K562 (cell line): ENCODE measurements around the gene SGTB. TPM values are rescaled to one million over a fixed set of nuclear protein-coding genes. Genes with fewer than 3 reads are reported as not detected.

ENCODE experiments used
- ARID2 ChIP-seq: fragments of 450-650 bp; IDR thresholded peaks from 2 replicates; pipeline ENCODE4 v1.6.1; 2017; ENCODE audit warnings: antibody characterized with exemption, mild to moderate bottlenecking
- HNRNPH1 ChIP-seq: fragments of 200-400 bp; formaldehyde crosslinking; optimal IDR thresholded peaks from 2 replicates; pipeline ENCODE3; 2017; ENCODE audit warnings: low read depth, mild to moderate bottlenecking, low read length, moderate library complexity
- JUND ChIP-seq, 2 experiments: IDR thresholded peaks; 2 replicates in 1 of 2; 3 replicates in 1 of 2; pipeline ENCODE4 v1.6.1; 2011; ENCODE audit warnings: borderline replicate concordance in 2 of 2, low read depth in 2 of 2, low read length in 2 of 2, improper control_type of control experiment in 1 of 2, missing biosample characterization in 1 of 2, missing genetic modification characterization in 1 of 2, missing genetic modification reagents in 1 of 2
- KHSRP ChIP-seq: fragments of 450-650 bp; IDR thresholded peaks from 2 replicates; pipeline ENCODE4 v1.6.1; 2017
- MBD2 ChIP-seq: sonication (generic); IDR thresholded peaks from 2 replicates; pipeline ENCODE4 v1.6.1; 2016; ENCODE audit warnings: low read depth, borderline replicate concordance
- SOX6 ChIP-seq: fragments of 450-650 bp; IDR thresholded peaks from 2 replicates; pipeline ENCODE4 v1.6.1; 2014; ENCODE audit warnings: mild to moderate bottlenecking
- TAF9B ChIP-seq: fragments of 450-650 bp; IDR thresholded peaks from 2 replicates; pipeline ENCODE4 v1.6.1; 2018; ENCODE audit warnings: mild to moderate bottlenecking; ENCODE audit not compliant: partially characterized antibody
- ZNF140 ChIP-seq: fragments of 250-450 bp; sonication (Bioruptor Pico); IDR thresholded peaks from 2 replicates; pipeline ENCODE4 v1.8.0; 2021; ENCODE audit warnings: moderate library complexity, mild to moderate bottlenecking, inconsistent platforms
- ZNF584 ChIP-seq: fragments of 200-800 bp; sonication (Bioruptor generic); IDR thresholded peaks from 2 replicates; pipeline ENCODE4 v1.6.1; 2016; ENCODE audit warnings: low read depth, mild to moderate bottlenecking, missing genetic modification characterization, missing compliant biosample characterization
- polyA plus RNA-seq, 8 experiments: library from polyadenylated mRNA; depleted of rRNA in 4 of 8; stranded (reverse) in 5 of 8; unstranded in 3 of 8; fragments of >200 nt; fragmentation: Nextera tagmentation in 2 of 8; fragmentation: Illumina TruSeq in 1 of 8; extraction: Ambion mirVana in 2 of 8; extraction: Trizol in 1 of 8; gene quantifications; 2 replicates each; pipeline versions ENCODE4 v1.2.1 to v1.2.3, GENCODE V29; 2011 to 2014; ENCODE audit warnings: inconsistent platforms in 1 of 8, missing spikeins in 1 of 8
- total RNA-seq, 7 experiments: library from RNA; depleted of rRNA in 6 of 7; stranded (reverse); fragments of >200 nt in 6 of 7; fragmentation: Illumina TruSeq in 2 of 7; extraction: Trizol in 2 of 7; gene quantifications; 2 replicates each; pipeline versions ENCODE4 v1.2.1 to v1.2.3, GENCODE V29; 2011 to 2021; ENCODE audit warnings: low replicate concordance in 1 of 7
- TF ChIP-seq, protein P1 (sequence below): sonication (generic); formaldehyde crosslinking; IDR thresholded peaks from 2 replicates; pipeline ENCODE4 v1.9.0; 2022; ENCODE audit warnings: mild to moderate bottlenecking, missing genetic modification reagents
- TF ChIP-seq, protein P2 (sequence below): sonication (generic); formaldehyde crosslinking; IDR thresholded peaks from 2 replicates; pipeline ENCODE4 v1.8.0; 2022; ENCODE audit warnings: missing genetic modification reagents, mild to moderate bottlenecking, borderline replicate concordance
- TF ChIP-seq, protein P3 (sequence below): fragments of 250-450 bp; sonication (Bioruptor Pico); IDR thresholded peaks from 2 replicates; pipeline ENCODE4 v1.8.0; 2021; ENCODE audit warnings: moderate library complexity, mild to moderate bottlenecking, inconsistent platforms
- TF ChIP-seq, protein P4 (sequence below), 2 experiments: fragments of 450-650 bp; IDR thresholded peaks; 2 replicates each; pipeline ENCODE4 v1.6.1; 2018; ENCODE audit warnings: mild to moderate bottlenecking in 2 of 2, low read depth in 1 of 2; ENCODE audit not compliant: partially characterized antibody in 2 of 2

The SGTB gene
- total and polyA plus RNA-seq, 9 of the 15 experiments (the other 6 are each of a cell fraction or from before 2014, with no cell fraction given) = 1.3 to 8.4 (median 4.8) TPM

DNA sequence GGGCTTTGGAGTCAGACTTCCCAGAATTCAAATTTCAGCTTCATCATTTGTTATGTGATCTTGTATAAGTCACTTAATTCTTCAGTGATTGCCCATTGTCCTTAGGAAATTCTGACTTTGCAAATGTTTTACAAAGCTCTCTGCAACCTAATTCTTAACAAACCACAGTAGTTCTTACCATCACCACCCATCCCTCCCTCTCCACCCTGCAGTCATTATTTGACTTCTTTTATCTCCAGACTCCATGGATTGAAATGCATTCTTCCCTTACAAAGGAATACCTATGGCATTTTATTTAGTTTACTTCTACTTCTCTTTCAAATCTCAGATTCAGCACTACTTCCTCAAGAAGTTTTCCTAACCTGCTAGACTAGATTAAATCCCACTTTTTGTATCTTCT, 74.0 kb downstream of the SGTB start (continued):
- TF ChIP-seq JUND (IDR thresholded peaks at IDR 0.05; ENCODE audit: borderline replicate concordance, low read depth, low read length) (no peak), JUND (tag; IDR thresholded peaks at IDR 0.05; ENCODE audit: borderline replicate concordance, low read depth, low read length) (no peak), ARID2 (no peak), ZNF584 (CRISPR knock-in tag) (no peak), ZNF140 (CRISPR knock-in tag) (no peak), KHSRP (no peak), HNRNPH1 (no peak), MBD2 (no peak), TAF9B (no peak), SOX6 (no peak)
- TF ChIP-seq, protein P1, sequence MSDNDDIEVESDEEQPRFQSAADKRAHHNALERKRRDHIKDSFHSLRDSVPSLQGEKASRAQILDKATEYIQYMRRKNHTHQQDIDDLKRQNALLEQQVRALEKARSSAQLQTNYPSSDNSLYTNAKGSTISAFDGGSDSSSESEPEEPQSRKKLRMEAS (CRISPR knock-in tag) = no peak
- TF ChIP-seq, protein P2, sequence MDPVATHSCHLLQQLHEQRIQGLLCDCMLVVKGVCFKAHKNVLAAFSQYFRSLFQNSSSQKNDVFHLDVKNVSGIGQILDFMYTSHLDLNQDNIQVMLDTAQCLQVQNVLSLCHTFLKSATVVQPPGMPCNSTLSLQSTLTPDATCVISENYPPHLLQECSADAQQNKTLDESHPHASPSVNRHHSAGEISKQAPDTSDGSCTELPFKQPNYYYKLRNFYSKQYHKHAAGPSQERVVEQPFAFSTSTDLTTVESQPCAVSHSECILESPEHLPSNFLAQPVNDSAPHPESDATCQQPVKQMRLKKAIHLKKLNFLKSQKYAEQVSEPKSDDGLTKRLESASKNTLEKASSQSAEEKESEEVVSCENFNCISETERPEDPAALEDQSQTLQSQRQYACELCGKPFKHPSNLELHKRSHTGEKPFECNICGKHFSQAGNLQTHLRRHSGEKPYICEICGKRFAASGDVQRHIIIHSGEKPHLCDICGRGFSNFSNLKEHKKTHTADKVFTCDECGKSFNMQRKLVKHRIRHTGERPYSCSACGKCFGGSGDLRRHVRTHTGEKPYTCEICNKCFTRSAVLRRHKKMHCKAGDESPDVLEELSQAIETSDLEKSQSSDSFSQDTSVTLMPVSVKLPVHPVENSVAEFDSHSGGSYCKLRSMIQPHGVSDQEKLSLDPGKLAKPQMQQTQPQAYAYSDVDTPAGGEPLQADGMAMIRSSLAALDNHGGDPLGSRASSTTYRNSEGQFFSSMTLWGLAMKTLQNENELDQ (CRISPR knock-in tag) = no peak
- TF ChIP-seq, protein P3, sequence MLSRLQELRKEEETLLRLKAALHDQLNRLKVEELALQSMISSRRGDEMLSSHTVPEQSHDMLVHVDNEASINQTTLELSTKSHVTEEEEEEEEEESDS (CRISPR knock-in tag) = no peak
- TF ChIP-seq, protein P4, sequence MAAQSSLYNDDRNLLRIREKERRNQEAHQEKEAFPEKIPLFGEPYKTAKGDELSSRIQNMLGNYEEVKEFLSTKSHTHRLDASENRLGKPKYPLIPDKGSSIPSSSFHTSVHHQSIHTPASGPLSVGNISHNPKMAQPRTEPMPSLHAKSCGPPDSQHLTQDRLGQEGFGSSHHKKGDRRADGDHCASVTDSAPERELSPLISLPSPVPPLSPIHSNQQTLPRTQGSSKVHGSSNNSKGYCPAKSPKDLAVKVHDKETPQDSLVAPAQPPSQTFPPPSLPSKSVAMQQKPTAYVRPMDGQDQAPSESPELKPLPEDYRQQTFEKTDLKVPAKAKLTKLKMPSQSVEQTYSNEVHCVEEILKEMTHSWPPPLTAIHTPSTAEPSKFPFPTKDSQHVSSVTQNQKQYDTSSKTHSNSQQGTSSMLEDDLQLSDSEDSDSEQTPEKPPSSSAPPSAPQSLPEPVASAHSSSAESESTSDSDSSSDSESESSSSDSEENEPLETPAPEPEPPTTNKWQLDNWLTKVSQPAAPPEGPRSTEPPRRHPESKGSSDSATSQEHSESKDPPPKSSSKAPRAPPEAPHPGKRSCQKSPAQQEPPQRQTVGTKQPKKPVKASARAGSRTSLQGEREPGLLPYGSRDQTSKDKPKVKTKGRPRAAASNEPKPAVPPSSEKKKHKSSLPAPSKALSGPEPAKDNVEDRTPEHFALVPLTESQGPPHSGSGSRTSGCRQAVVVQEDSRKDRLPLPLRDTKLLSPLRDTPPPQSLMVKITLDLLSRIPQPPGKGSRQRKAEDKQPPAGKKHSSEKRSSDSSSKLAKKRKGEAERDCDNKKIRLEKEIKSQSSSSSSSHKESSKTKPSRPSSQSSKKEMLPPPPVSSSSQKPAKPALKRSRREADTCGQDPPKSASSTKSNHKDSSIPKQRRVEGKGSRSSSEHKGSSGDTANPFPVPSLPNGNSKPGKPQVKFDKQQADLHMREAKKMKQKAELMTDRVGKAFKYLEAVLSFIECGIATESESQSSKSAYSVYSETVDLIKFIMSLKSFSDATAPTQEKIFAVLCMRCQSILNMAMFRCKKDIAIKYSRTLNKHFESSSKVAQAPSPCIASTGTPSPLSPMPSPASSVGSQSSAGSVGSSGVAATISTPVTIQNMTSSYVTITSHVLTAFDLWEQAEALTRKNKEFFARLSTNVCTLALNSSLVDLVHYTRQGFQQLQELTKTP (IDR thresholded peaks at IDR 0.05; ENCODE audit: low read depth in 1 of 2, partially characterized antibody in 2 of 2) = no peak
